Calu3 (cell line): ENCODE measurements around the gene GNA14. TPM values are rescaled to one million over a fixed set of nuclear protein-coding genes. Genes with fewer than 3 reads are reported as not detected.

Experiments used
- BruUV-seq: library from RNA; stranded (reverse); fragments of 400-500 nt; replicated peaks from 2 replicates; lab custom pipeline; 2021; lab: Mats Ljungman, UMichigan
- CTCF ChIA-PET: fragments of 300-600 bp; sonication (Branson Sonifier 250); formaldehyde crosslinking; loops from one replicate; lab custom pipeline; 2022; ENCODE audit warnings: antibody characterized with exemption; lab: Charles Lee
- DNase-seq: peaks from one replicate; pipeline ENCODE4 v3.0.0; 2022
- H3K27ac Mint-ChIP-seq: one replicate; pipeline ENCODE4 v1.8.0; 2022; ENCODE audit warnings: mixed read lengths; ENCODE audit not compliant: unreplicated experiment
- H3K27me3 Mint-ChIP-seq: one replicate; pipeline ENCODE4 v1.8.0; 2022; ENCODE audit warnings: mixed read lengths; ENCODE audit not compliant: unreplicated experiment
- H3K36me3 Mint-ChIP-seq: one replicate; pipeline ENCODE4 v1.8.0; 2022; ENCODE audit warnings: mild to moderate bottlenecking, moderate library complexity, mixed read lengths; ENCODE audit not compliant: insufficient read depth, unreplicated experiment
- H3K4me1 Mint-ChIP-seq: one replicate; pipeline ENCODE4 v1.8.0; 2022; ENCODE audit warnings: mild to moderate bottlenecking, low read depth, mixed read lengths; ENCODE audit not compliant: unreplicated experiment
- H3K4me3 Mint-ChIP-seq: one replicate; pipeline ENCODE4 v1.8.0; 2022; ENCODE audit warnings: mild to moderate bottlenecking, low read depth, moderate library complexity, mixed read lengths; ENCODE audit not compliant: unreplicated experiment
- H3K9me3 Mint-ChIP-seq: one replicate; pipeline ENCODE4 v1.8.0; 2022; ENCODE audit warnings: low read depth, mixed read lengths; ENCODE audit not compliant: unreplicated experiment
- CTCF ChIP-seq: fragments of 200-600 bp; IDR thresholded peaks from one replicate; pipeline ENCODE4 v1.8.0; 2022; ENCODE audit warnings: antibody characterized with exemption; ENCODE audit not compliant: unreplicated experiment
- intact Hi-C: fragments of 100-400 bp; cut with micrococcal nuclease; formaldehyde crosslinking; loops from one replicate; pipeline ENCODE4 v1.10.0; 2022; ENCODE audit not compliant: unreplicated experiment
- total RNA-seq: library from RNA; stranded (reverse); gene quantifications from 2 replicates; pipeline ENCODE4 v1.2.3, GENCODE V29; 2022

Gene GNA14
- total RNA-seq, 1 experiment from 2014 or later: not detected

DNA sequence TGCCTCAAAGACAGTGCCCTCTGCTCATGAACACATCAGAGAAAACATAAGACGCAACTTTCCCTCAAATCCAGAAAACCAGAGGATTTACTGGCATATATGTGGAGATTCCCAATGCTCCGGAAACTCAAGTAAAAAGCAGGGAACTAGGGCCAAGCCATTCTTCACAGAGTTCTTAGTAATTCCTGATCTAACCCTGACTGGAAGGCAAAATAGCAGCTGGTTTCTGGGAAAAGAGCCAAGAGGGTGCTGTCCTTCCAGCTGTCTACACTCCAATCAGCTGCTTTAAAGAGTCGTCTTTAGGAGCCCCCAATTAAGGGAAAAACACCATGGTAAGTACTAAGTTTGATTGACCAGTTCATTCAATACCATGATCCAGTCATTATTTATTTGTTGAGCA is 49.6 kb downstream of the GNA14 start:
- H3K27ac Mint-ChIP-seq: no peak overlapping the region
- no TSS peak for BruUV-seq
- H3K4me3 Mint-ChIP-seq: no peak overlapping the region
- CTCF ChIA-PET: no interaction called here
- no peaks in the 10 kb centered on the region for H3K36me3 Mint-ChIP-seq
- no peak for DNase-seq
- peaks cover 9% of the 10 kb centered on the region for H3K27me3 Mint-ChIP-seq
- peaks cover 4% of the 10 kb centered on the region for H3K9me3 Mint-ChIP-seq
- no peaks in the 10 kb centered on the region for H3K4me1 Mint-ChIP-seq
- no peak for TF ChIP-seq CTCF
- intact Hi-C loops: no loop called here

GRCh38 chr9:77597057-77597456 is 51.1 kb downstream of the GNA14 start:
- Mint-ChIP-seq H3K27ac (no peak overlapping the region), H3K4me3 (no peak overlapping the region), H3K4me1 (no peaks in the 10 kb centered on the region), H3K36me3 (no peaks in the 10 kb centered on the region), H3K9me3 (no peaks in the 10 kb centered on the region), H3K27me3 (no peaks in the 10 kb centered on the region)
- BruUV-seq: no TSS peak
- no peak for TF ChIP-seq CTCF
- CTCF ChIA-PET: no interaction called here
- intact Hi-C loops: no loop called here
- DNase-seq: no peak

DNA sequence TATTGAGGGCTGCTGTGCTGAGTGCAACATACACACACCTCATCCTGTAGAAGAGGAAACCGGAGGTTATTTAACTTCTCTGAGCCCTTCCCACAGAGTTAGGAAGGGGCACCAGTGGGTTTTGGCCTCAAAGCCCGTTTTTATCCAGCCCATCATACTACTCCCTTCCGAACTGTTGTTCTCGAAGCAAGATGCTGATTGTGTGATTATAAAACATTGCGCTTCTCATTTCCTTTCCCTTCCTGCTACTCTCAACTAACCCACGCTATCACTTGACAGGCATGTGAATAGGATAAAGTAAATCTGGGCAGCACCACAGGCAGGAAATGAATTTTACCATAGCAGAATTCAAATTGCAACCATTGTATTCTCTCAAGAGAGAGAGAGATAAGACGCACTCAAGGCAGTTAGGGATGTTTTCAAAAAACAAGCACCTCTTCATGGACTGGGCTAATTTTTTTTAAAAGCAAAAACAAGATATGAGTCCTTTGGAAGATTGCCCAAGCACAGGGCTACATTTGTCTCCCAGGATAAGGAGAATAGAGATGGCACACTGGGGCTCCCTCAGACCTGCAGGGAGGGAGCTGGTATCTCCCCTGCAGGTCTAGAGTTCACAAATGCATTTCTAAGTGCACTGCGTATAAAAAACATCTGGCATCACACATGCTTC is 52.6 kb downstream of the GNA14 start:
- no peak for TF ChIP-seq CTCF
- H3K4me1 Mint-ChIP-seq: no peaks in the 10 kb centered on the region
- no peaks in the 10 kb centered on the region for H3K36me3 Mint-ChIP-seq
- CTCF ChIA-PET: no interaction called here
- no peak for DNase-seq
- intact Hi-C loops: no loop called here
- no peak overlapping the region for H3K4me3 Mint-ChIP-seq
- H3K27me3 Mint-ChIP-seq: no peaks in the 10 kb centered on the region
- BruUV-seq: no TSS peak
- no peaks in the 10 kb centered on the region for H3K9me3 Mint-ChIP-seq
- H3K27ac Mint-ChIP-seq: no peak overlapping the region

GRCh38 chr9:77594963-77595362 is 53.2 kb downstream of the GNA14 start:
- CTCF ChIA-PET: no interaction called here
- no peaks in the 10 kb centered on the region for H3K27me3 Mint-ChIP-seq

More at GRCh38 chr9:77594963-77595362, 53.2 kb downstream of the GNA14 start:
- no peaks in the 10 kb centered on the region for H3K4me1 Mint-ChIP-seq
- no peak for TF ChIP-seq CTCF
- H3K27ac Mint-ChIP-seq: no peak overlapping the region
- intact Hi-C loops: no loop called here
- no peaks in the 10 kb centered on the region for H3K9me3 Mint-ChIP-seq
- H3K4me3 Mint-ChIP-seq: no peak overlapping the region
- no TSS peak for BruUV-seq
- no peak for DNase-seq
- no peaks in the 10 kb centered on the region for H3K36me3 Mint-ChIP-seq
